Neural progenitor cell (in vitro differentiated cells): ENCODE results near the gene POT1.

Source experiments
- EZH2 ChIP-seq: fragments of 200-600 bp; sonication (generic); IDR thresholded peaks from 2 replicates; pipeline ENCODE4 v1.6.1; 2017; ENCODE audit warnings: antibody characterized with exemption, mild to moderate bottlenecking, moderate library complexity
- EZH2phosphoT487 ChIP-seq: fragments of 200-600 bp; sonication (generic); IDR thresholded peaks from 2 replicates; pipeline ENCODE4 v1.6.1; 2017; ENCODE audit warnings: antibody characterized with exemption
- TF ChIP-seq, protein P1 (sequence below): fragments of 200-600 bp; sonication (generic); IDR thresholded peaks from 2 replicates; pipeline ENCODE4 v1.5.1; 2017; ENCODE audit warnings: antibody characterized with exemption, mild to moderate bottlenecking

DNA sequence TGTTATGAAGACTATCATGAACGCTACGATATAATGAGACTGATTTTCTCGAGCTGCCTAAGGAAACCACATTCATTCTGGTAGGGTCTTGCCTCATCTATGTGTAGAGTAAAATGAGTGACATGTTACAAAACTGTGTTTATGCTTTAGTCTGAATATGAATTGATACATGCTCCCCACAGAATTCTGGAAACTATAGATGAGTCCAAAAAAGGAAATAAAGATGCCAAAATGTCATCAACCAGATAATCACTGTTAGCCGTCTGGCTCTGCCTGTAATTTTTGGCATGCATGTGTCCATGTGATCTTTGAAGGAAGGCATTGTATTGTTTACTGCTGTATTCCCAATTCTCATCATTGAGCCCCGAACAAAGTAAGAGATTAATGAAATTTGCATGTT lies 121.4 kb downstream of the POT1 start:
- TF ChIP-seq, protein P1, sequence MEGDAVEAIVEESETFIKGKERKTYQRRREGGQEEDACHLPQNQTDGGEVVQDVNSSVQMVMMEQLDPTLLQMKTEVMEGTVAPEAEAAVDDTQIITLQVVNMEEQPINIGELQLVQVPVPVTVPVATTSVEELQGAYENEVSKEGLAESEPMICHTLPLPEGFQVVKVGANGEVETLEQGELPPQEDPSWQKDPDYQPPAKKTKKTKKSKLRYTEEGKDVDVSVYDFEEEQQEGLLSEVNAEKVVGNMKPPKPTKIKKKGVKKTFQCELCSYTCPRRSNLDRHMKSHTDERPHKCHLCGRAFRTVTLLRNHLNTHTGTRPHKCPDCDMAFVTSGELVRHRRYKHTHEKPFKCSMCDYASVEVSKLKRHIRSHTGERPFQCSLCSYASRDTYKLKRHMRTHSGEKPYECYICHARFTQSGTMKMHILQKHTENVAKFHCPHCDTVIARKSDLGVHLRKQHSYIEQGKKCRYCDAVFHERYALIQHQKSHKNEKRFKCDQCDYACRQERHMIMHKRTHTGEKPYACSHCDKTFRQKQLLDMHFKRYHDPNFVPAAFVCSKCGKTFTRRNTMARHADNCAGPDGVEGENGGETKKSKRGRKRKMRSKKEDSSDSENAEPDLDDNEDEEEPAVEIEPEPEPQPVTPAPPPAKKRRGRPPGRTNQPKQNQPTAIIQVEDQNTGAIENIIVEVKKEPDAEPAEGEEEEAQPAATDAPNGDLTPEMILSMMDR: no peak
- TF ChIP-seq EZH2 (no peak), EZH2phosphoT487 (no peak)
